OCI-LY1 (cell line): Measurements from ENCODE around the gene LDLR.
"Not testable (repeated sequence)": the region's sequence is repeated elsewhere in the genome, so short reads cannot be mapped to it uniquely, and the experiment has no call there.

Experiments
- EZH2 ChIP-seq: fragments of 200-600 bp; sonication (generic), shearing (Covaris generic); IDR thresholded peaks from 2 replicates; pipeline ENCODE4 v1.8.0; 2017; ENCODE audit warnings: borderline replicate concordance, mixed run types, mild to moderate bottlenecking, antibody characterized with exemption, low read length, moderate library complexity, mixed read lengths
- TF ChIP-seq, protein P1 (sequence below): fragments of 200-600 bp; sonication (generic), shearing (Covaris generic); IDR thresholded peaks from 2 replicates; pipeline ENCODE4 v1.5.1; 2017; ENCODE audit warnings: mild to moderate bottlenecking, antibody characterized with exemption, low read length, moderate library complexity, mixed read lengths

DNA sequence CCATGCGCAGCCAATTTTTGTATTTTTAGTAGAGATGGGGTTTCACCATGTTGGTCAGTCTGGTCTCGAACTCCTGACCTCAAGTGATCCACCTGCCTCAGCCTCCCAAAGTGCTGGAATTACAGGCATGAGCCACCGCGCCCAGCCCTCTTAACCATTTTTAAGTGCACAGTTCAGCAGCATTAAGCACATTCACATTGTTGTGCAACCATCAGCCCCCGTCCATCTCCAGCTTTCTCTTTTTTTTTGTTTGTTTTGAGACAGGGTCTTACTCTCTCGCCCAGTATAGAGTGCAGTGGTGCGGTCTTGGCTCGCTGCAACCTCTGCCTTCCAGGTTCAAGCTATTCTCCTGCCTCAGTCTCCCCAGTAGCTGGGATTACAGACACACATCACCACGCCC is 12.5 kb upstream of the LDLR start:
- TF ChIP-seq EZH2: not testable (repeated sequence)
- TF ChIP-seq, protein P1, sequence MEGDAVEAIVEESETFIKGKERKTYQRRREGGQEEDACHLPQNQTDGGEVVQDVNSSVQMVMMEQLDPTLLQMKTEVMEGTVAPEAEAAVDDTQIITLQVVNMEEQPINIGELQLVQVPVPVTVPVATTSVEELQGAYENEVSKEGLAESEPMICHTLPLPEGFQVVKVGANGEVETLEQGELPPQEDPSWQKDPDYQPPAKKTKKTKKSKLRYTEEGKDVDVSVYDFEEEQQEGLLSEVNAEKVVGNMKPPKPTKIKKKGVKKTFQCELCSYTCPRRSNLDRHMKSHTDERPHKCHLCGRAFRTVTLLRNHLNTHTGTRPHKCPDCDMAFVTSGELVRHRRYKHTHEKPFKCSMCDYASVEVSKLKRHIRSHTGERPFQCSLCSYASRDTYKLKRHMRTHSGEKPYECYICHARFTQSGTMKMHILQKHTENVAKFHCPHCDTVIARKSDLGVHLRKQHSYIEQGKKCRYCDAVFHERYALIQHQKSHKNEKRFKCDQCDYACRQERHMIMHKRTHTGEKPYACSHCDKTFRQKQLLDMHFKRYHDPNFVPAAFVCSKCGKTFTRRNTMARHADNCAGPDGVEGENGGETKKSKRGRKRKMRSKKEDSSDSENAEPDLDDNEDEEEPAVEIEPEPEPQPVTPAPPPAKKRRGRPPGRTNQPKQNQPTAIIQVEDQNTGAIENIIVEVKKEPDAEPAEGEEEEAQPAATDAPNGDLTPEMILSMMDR: not testable (repeated sequence)
